ENCODE measurements around the gene SLC9A3.
A peak's percentile ranks its signal among the peaks of the same experiment; 100 is the strongest.

The SLC9A3 gene

DNA sequence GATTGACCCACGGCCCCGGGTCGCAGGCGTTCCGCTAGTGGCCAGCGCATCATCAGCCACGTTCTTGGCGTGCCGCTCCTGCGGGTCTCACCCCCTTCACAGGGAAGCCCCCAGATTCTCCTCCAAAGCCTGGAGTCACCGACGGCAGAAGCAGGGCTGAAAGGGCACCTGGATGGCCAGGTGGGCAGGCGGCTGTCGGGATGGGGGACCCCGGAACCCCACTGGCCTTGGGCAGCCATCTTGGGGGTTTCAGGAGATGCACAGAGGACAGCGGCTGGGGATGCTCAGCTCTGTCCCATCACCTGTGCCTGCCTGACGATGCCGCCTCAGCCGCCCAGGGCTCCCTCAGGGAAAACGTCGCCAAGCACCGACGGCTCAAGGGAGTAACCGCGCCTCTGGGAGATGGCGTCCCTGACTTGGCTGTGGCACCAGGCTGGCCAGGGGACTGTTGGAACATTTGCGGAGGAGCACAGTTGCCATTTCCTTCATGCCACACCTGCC, 14.1 kb upstream of the SLC9A3 start:
- DNase-seq: no peak

DNA sequence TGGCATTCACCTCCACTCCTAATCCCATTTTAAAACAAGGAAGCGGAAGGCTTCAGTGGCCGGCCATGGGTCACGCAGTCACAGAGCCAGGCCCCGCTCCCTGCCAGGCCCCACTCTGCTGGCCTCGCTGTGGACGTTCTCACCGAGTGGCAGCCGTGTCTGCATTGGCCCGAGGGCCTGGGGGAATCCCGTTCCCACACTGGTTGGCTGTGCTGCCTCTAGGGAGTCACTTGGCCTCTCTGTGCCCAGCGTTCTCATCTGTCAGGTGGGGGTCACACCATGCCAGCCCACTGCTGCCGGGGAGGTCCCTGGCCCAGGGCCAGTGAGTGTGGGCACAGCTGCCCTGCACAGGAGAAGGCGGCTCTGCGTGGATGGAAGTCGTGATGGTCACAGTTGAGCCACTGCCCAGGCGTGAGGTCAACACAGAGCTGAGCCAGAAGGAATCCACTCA, 13.4 kb upstream of the SLC9A3 start:
- no peak for DNase-seq

DNA sequence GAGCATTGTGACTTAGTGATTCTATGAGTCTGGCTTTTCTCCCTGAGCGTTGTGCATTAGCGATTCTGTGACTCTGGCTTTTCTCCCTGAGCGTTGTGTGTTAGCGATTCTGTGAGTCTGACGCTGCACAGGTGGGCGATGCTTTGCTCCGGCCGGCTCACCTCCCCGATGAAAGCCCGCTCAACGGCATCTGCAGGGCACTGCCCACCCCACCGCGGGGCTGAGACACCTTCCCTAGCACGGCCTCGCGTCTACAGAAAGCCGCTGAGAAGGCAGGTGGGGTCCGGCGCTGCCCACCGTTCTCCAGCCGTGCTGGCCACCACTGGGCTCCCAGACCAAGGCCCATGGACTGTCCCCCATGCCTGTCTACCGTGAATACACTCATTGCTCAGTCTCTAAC, 12.8 kb upstream of the SLC9A3 start:
- DNase-seq: no peak

DNA sequence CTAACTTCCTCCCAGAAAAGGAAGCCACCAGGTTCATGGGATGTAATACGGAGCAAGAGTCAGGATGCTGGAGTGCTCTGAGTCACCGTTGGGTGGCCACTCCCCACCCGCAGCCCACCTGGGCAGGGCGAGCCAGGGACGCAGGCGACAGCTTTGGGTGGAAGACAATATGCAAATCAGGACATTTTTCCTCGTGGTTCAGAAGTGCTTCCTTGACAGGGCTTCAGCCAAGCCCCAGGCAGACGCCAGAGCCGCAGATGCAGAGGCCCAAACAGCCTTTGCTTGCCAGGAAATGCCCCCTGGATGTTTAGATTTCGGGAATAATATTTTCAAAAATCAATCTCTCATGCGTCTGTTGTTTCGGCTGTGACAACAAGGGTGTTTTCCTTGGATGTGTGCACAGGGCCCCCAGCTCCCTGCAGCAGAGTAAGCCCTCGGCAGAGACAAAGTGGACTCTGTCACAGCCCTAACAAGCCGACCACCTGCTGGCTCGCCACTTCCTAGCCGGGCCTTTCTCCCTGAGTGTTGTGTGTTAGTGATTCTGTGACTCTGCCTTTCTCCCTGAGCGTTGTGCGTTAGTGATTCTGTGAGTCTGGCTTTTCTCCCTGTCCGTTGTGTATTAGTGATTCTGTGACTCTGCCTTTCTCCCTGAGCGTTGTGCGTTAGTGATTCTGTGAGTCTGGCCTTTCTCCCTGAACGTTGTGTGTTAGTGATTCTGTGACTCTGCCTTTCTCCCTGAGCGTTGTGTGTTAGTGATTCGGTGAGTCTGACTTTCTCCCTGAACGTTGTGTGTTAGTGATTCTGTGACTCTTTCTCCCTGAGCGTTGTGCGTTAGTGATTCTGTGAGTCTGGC, 11.8 kb upstream of the SLC9A3 start:
- DNase-seq: no peak

DNA sequence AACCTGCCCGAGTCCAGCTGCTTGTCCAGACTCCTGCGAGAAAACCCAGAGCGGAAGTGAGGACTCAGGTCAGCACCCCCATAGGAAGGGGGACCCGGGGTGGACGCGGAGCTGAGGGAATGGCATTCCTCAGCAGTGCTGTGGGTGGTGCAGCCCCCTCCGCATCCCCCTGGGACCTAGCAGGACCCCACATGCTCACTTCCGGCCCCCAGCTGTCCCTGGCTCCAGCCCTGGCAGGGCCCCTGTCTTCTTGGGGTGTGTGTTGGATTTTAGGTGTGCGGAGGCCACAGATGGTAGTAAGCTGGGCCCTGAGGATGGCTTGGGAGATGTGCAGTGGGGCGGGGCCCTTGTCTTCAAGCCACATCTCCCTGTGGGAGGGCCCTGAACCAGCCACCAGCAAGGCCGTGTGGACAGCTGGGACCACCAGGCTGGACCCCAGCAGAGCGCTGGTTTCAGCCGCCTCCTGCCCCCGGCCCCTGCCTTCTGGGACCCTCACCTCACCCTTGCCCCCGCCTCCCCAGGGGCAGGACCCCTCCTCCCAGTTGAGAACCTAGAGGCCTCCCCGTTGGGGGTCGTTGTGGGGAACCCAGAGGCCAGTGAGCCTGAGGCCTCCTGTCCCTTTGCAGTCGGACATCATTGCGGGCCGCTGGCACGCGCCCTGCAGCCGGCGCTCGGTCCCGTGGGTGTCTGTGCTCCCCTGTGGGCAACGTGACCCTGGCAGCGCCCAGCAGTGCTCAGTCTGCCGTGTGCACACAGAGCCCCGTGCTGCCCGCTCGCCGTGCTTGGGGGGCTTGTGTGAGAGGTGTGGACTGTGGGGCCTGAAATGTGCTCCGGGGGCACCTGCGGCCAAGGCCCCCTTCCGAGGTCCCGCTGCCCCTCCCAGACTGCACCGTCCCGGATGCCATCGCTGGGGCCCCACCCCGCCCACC, 10.8 kb upstream of the SLC9A3 start:
- DNase-seq: no peak

DNA sequence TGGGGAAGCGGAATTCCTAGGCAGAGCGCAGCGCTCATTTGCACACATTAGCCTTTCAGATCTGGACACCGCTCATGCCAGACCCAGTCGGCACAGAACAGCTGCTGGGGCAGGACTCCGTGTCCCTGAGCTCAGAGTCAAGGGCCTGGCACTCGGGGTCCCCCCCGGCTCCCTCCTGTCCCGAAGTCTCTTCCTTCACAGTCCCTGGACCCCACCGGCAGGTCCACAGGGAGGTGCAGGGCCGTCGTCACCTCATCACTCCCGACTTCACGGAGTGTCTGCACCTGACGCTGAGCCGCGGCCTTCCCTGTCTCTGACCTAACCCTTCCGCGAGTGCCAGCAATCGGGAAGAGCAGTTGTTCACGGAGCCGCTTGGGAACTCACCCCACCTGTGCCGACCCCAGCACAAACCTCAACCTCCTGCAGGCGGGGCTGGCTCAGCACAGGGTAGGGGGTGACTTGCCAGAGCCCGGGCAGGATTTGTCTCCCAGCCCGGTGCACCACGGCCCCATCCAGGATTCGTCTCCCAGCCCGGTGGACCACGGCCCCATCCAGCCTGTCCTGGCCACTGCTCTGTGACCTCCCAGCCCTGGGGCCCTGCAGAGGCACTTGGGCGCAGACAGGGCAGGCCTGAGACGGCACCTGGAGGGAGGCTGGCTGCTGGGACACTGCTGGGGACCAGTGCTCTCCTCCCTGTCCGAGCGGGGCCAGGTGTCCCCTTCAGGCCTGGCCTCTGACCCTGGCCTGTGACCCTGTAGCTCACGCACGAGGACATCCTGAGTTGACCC, 9.9 kb upstream of the SLC9A3 start:
- no peak for DNase-seq

DNA sequence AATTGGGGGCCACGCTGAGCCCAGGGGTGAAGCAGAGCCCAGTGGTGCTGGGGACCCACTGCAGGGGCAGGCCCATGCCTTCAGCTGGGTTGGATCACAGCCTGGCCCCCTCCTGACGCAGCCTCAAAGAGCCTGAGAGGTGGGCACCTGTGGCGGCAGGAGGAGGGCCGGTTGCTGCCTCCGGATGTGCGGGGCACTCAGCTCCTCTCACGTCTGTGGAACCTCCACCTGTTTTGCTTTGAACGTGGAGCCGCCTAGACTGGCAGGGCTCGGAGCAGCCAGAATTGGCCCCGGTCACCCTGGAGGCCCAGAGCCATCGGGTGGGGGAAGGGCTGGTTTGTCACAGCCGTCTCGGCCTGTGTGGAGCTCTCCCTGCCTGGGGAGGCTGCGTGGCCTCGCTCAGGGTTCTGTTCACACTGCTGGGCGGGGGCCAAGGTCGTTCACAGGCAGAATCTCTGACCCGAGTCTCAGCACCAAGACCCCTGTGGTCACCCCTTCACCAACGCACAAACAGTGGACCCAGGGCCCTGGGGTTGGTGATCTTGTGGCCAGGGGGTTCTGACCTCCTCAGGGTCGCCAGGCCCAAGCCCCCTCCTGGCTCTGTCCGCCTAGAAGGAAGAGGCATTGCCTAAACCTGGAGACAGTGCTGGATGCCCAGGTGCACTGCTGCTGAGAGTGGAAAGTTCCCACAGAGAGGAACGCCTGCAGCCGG, 9.2 kb upstream of the SLC9A3 start:
- no peak for DNase-seq

DNA sequence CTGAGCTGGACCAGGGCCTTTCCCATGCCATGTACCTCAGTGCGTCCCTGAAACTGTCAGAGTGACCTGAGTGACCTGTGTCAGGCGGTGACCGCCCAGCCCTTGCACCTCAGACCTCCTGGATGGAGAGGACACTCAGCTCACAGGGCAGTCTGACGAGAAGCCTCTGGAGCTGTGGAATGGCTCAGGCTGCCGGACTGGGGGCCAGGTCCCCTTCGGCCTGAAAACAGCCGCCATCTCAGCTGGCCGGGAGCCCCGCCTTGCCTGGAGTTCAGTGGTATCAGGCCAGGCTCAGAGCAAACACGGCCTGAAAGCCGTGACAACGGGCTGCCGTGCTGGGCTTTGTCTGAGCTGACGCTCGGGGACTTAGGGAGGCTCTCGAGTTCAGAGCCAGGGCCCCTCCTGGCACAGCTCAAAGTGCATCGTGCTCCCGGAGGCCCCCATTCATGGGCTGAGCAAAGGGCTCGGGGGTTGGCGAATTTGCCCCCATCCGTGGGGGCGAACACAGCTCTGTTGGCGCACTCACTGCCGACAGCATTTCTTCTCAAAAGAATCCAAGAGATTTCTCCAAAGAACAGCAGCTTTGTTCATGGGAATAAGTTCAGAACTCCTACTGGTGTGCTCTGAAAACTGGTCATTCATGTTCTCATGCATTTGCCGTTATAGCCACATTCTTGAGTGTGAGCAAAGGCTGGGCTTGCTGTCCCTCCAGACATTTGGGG, 8.4 kb upstream of the SLC9A3 start:
- DNase-seq: no peak

DNA sequence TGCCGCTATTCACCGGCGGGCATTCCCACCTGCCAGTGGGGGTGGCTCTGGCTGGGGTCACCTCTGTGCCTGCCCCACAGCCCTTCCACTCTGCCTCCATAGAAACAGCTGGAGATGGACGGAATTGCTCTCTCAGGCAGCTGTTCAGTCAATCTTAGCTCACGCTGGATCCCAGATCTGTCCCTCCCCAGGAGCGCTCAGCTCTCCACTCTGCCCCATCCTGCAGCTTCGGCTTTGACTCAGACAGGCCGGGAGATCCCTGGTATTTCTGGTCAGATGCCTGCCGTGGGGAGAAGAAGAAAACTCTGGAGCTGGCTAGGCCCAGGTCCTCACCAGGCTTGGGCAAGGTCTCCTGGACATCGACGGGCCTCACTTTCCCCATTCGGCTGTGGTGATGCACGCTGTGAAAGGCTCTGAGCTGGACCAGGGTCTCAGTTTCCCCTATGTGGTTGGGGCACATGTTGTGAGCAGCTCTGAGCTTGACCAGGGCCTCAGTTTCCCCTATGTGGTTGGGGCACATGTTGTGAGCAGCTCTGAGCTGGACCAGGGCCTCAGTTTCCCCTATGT, 7.6 kb upstream of the SLC9A3 start:
- no peak for DNase-seq

DNA sequence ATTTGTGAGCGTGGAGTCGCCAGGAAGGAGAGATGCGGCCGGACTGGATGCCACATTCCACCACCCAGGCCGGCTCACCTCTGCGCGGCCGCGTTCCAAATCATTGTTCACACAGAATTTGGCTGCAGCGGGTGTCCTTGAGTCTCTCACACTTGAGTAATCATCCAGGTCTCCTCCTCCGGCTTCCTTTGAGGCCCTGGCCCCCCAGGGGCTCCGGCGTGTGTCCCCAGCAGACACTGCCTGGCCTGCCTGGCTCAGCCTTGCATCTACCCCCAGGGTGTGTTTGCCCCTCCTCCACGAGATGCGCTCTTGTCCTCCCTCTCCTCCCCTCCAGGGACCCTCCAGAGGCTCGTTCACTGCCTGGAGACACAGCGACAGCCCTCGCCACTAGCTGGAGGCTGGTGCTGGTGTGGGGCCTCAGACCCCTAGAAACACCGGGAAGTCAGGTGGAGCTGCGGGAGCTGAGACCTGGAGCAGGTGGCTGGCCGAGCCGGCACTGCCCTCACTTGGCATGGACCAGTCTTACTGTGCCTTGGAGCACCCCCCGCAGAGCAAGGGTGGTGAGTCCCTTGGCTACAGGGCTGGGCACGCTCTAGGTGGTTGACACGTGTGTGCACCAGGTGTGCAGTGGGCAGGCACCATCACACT, 7.0 kb upstream of the SLC9A3 start:
- DNase-seq: no peak

DNA sequence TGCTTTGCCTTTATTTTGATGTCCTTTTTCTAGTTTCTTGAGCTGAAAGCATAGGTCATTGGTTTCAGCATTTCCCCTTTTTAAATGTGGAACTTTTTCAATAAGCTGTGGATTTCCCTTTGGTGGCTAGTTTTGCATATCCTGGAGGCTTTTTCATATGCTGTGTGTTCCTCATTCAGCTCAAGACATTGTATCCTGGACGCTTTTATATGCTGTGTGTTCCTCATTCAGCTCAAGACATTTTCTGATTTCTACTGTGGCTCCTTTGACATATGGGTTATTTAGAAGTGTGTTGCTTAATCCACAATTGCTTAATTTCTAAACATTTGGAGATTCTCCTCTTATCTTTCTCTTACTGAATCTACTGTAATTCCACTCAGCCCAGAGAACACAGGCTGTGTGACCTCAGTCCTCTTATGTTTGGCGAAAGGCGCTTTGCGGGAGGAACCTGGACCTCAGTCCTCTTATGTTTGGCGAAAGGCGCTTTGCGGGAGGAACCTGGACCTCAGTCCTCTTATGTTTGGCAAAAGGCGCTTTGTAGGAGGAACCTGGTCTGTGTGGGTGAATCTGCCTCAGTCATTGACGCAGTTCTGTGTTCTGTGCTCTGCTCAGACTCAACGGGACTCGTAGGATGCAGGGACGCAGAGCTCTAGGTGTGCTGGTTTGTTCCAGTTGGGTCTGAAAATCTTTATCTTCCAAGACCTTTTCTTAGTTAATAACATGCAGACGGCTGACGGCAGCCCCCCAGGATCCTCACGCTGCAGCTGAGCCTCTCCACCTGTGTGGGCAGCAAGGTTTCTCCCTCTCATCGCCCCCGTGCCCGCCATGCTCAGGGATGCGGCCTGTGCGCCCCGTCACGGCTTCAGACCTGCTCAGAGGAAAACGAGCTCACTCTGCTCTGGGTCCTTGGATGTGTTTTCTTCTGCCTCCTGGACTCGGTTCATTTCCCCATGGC, 6.0 kb upstream of the SLC9A3 start:
- no peak for DNase-seq

DNA sequence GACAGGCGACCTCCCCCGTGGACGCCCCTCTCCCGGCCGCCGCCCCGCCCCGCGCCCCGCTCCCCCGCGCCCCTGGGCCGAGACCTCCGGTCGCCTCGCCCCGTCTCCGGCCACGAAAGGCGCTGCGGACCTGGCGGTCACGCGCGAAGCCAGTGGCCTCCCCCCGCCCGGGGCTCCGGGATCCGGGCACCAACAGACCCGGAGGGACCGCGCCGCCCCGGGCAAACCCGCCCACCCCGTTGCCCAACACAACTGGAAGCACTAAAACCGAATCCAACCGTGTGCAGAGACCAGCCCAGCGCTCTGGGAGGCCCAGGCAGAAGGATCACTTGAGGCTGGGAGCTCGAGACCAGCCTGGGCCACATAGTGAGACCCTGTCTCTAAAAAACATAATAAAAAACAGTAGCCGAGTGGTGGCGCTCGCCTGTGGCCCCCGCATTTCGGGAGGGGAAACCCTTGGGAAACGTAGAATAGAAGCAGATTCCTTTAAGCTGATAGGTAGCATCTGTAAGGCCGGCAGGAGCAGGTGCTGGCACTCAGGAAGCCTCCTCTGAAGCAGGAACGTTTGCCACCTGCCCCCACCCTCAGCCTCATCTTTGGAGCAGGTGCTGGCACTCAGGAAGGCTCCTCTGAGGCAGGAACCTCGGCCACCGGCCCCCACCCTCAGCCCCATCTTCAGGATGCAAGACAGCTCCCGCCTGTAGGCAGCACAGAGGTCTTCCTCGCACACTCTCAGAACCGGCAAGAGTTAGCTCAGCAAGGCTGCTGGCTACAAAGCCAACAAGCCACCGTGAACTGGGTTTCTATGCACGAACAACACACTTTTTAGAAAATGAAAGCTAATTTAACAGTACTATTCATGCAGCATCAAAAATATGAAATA, 4.6 kb upstream of the SLC9A3 start:
- DNase-seq: peak; percentile 34

DNA sequence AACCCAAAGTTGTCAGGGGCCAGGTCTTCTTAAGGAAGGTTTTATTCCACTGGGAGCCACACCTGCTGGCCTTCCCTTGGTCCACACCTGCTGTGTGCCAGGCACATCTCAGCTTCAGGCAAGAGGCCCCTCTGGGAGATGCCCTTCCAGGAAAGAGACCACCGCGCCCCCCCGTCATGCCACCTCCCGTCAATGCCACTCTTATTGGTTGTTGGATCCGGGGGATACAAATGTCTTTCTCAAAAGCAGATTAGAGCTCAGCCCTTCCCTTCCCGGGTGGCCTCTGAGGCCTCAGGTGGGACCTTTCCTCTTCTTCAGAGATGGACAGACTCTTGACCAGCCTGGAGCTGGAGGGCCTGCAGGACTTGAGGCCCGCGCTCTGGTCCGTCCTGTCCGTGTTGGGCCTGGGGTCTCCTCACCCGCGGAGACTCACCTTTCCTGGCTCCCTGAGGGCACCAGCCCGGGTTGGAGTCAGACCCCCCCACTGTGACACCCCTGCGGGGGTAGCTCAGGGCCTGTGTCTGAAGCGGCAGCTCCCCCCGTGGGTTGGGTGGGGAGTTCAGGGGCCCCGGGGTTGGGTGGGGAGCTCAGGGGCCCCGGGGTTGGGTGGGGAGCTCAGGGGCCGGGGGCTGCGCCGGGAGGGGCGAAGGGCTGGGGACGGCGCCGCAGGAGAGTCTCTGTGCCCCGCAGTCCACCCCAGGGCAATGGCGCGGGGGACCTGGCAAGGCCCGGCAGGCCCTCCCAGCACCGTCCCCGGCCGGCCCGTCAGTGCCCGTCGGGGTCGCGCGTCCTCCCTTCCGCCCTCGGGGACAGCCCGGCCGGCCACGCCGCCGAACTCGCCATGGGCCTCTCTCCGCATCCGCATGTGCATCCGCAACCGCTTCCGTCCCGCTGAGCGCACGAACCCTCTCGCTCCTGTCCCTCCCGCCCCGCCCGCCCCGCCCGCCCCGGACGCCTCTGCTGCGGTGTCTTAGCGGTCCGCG, 3.7 kb upstream of the SLC9A3 start:
- DNase-seq: no peak

DNA sequence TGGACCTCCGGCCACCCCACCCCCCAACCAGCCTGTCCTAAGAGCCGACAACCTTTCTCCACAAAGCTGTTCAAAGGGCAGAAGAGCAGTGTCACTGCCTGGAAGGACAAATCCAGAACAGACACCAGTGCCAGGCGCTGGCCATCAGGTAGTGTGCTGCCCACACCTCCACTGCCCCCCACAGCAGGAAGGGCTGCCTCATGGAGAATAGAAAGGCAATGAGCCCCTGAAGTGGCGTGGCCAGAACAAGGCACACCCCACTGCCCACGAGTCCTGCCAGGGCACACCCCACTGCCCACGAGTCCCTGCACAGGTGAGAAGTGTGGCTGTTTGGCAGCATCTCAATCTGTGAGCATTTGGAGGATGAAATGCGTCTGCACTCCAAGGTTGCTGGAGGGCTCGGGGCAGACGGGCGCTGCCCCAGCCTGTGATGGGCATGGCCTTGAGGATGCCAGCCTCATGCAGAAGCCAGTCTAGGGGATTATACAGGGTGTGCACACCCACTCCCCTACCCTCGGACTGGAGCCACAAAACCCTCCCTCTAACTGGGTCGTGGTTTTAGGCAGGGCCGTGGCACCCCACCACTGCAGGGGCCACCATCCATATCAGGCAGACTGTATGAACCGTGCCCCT, 2.3 kb upstream of the SLC9A3 start:
- no peak for DNase-seq

DNA sequence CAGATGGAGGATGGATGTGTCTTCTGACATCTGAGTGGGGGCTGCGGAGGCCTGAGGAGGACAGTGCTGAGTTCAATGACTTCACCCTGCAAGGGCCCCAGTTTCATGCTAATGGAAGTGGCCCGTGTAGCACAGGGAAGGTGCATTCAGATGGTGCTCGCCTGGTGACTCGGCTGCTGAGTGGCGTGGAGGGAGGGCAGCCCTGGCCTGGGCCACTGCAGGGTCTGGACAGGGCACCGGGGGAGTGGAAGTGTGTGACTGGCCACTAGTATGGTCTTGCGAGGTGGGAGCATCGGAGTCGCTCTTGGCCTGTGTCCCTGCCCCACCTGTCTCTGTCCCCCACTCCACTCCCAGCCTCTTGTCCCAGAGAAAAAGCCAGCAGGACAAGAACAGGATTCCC, 1.7 kb upstream of the SLC9A3 start:
- no peak for DNase-seq

DNA sequence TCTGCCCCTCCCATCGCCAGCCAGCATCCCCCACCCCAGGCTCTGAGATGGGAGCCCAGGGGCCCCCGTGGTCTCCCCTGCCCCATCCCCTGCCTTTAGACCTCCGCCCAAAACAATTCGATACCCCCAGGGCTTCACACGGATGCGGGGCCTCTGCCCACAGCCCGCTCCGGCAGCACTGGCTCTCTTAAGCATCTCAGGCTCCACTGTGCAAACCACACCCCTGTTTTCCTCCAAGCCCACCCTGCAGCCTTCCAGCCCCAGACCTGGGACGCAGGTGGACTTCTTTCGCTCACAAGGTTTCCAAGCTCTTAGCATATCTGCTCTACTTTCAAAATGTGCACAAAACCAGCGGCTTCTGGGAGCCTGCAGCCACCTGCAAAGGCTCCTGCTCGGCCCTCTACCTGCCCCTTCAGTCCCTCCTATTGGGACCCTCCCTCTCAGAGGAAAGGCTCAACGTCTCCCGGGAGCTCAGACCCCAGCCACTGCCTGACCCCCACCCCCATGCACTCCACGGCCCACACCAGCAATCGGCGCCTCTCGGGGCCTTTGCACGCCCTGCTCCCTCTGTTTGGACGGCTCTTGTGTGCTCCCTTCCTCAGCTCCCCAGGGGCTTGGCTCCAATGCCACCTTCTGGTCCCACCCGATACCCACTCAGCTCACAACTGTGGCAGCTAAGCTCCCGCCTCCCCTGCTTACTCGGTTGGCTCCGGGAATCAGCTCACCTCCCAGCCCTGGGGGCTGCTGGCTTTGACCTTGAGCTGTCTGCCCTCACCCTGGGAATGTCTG, 918 bp upstream of the SLC9A3 start:
- no peak for DNase-seq

Data from NCI-H187 treated with DMSO at 0.1 percent for 48 hours (cell line).